Astrocyte (in vitro differentiated cells and primary cell): ENCODE data around the gene GSG1L. TPM values are rescaled to one million over a fixed set of nuclear protein-coding genes. Genes with fewer than 3 reads are reported as not detected.

Experiments
- DNase-seq: peaks from one replicate; pipeline ENCODE4 v3.0.0-alpha.2; 2010; ENCODE audit warnings: low read depth
- FAIRE-seq: peaks from 2 replicates; lab custom pipeline; 2011; peaks lifted over from hg19 to GRCh38; lab: Jason Lieb, UNC
- H2AFZ ChIP-seq: 2 replicates; pipeline ENCODE4 v1.6.0; 2012; ENCODE audit warnings: low read depth, low read length, inconsistent platforms
- H3K27ac ChIP-seq: 2 replicates; pipeline ENCODE4 v1.5.1; 2011; ENCODE audit warnings: low read depth, low read length, inconsistent platforms
- H3K27me3 ChIP-seq: 2 replicates; pipeline ENCODE4 v1.6.0; 2011; ENCODE audit warnings: low read length, inconsistent platforms; ENCODE audit not compliant: insufficient read depth
- H3K36me3 ChIP-seq: 2 replicates; pipeline ENCODE4 v1.5.1; 2011; ENCODE audit warnings: low read length, inconsistent platforms; ENCODE audit not compliant: insufficient read depth
- H3K4me1 ChIP-seq: 2 replicates; pipeline ENCODE4 v1.5.1; 2011; ENCODE audit warnings: low read length, inconsistent platforms; ENCODE audit not compliant: insufficient read depth
- H3K4me2 ChIP-seq: 2 replicates; pipeline ENCODE4 v1.6.0; 2012; ENCODE audit warnings: low read length, inconsistent platforms
- H3K4me3 ChIP-seq: 2 replicates; pipeline ENCODE4 v1.5.1; 2011; ENCODE audit warnings: low read depth, mild to moderate bottlenecking, low read length, inconsistent platforms; ENCODE audit not compliant: insufficient read depth
- H3K79me2 ChIP-seq: 2 replicates; pipeline ENCODE4 v1.6.0; 2012; ENCODE audit warnings: mild to moderate bottlenecking, low read length, inconsistent platforms; ENCODE audit not compliant: insufficient read depth
- H3K9ac ChIP-seq: 2 replicates; pipeline ENCODE4 v1.6.0; 2012; ENCODE audit warnings: mild to moderate bottlenecking, low read length, inconsistent platforms
- H3K9me3 ChIP-seq: 2 replicates; pipeline ENCODE4 v1.5.1; 2012; ENCODE audit warnings: low read depth, mild to moderate bottlenecking, low read length, inconsistent platforms; ENCODE audit not compliant: insufficient read depth
- H4K20me1 ChIP-seq: 2 replicates; pipeline ENCODE4 v1.6.0; 2012; ENCODE audit warnings: low read length, inconsistent platforms; ENCODE audit not compliant: insufficient read depth
- H3K27ac Mint-ChIP-seq: one replicate; pipeline ENCODE4 v1.8.0; 2021; ENCODE audit warnings: mild to moderate bottlenecking, mixed read lengths; ENCODE audit not compliant: unreplicated experiment
- H3K27me3 Mint-ChIP-seq: one replicate; pipeline ENCODE4 v1.8.0; 2021; ENCODE audit warnings: low read depth, mixed read lengths; ENCODE audit not compliant: unreplicated experiment
- H3K36me3 Mint-ChIP-seq: one replicate; pipeline ENCODE4 v1.8.0; 2021; ENCODE audit warnings: low read depth, mixed read lengths; ENCODE audit not compliant: unreplicated experiment
- H3K4me1 Mint-ChIP-seq: one replicate; pipeline ENCODE4 v1.8.0; 2021; ENCODE audit warnings: low read depth, mixed read lengths; ENCODE audit not compliant: unreplicated experiment
- H3K4me3 Mint-ChIP-seq: one replicate; pipeline ENCODE4 v1.8.0; 2021; ENCODE audit warnings: mild to moderate bottlenecking, moderate library complexity, mixed read lengths; ENCODE audit not compliant: unreplicated experiment
- H3K9me3 Mint-ChIP-seq: one replicate; pipeline ENCODE4 v1.8.0; 2021; ENCODE audit warnings: mild to moderate bottlenecking, mixed read lengths; ENCODE audit not compliant: unreplicated experiment
- CTCF ChIP-seq: IDR thresholded peaks from 2 replicates; pipeline ENCODE4 v1.5.1; 2011; ENCODE audit warnings: low read depth, mild to moderate bottlenecking, inconsistent platforms, low read length, moderate library complexity; ENCODE audit not compliant: insufficient read depth
- EZH2 ChIP-seq: IDR thresholded peaks from 2 replicates; pipeline ENCODE4 v1.6.1; 2012; ENCODE audit warnings: mild to moderate bottlenecking, low read length, inconsistent platforms; ENCODE audit not compliant: insufficient read depth
- total RNA-seq: library from RNA; stranded (reverse); gene quantifications from 2 replicates; pipeline ENCODE4 v1.2.1, GENCODE V29; 2021

Gene GSG1L
- total RNA-seq, 1 donor from 2014 or later, result not detected

- DNase-seq (no peak), FAIRE-seq (no peak)
- no peaks in the 10 kb centered on the region for H3K79me2 ChIP-seq
- peaks cover 12% of the 10 kb centered on the region for H3K4me1 Mint-ChIP-seq
- TF ChIP-seq CTCF, result no peak
- no peak for TF ChIP-seq EZH2
- no peaks in the 10 kb centered on the region for H3K27me3 Mint-ChIP-seq
- no peak overlapping the region for H2AFZ ChIP-seq
- no peaks in the 10 kb centered on the region for H4K20me1 ChIP-seq
- peaks cover 32% of the 10 kb centered on the region for H3K4me1 ChIP-seq
- peaks cover 3% of the 10 kb centered on the region for H3K9me3 Mint-ChIP-seq
- no peak overlapping the region for H3K4me3 ChIP-seq
- H3K4me3 Mint-ChIP-seq, result no peak overlapping the region
- H3K36me3 ChIP-seq, result no peaks in the 10 kb centered on the region
- peaks cover 14% of the 10 kb centered on the region for H3K36me3 Mint-ChIP-seq
- no peak overlapping the region for H3K9ac ChIP-seq
- H3K27me3 ChIP-seq, result no peaks in the 10 kb centered on the region
- H3K27ac ChIP-seq, result no peak overlapping the region
- H3K9me3 ChIP-seq, result no peaks in the 10 kb centered on the region
- H3K4me2 ChIP-seq, result no peak overlapping the region
- H3K27ac Mint-ChIP-seq, result no peak overlapping the region
Observed at GRCh38 chr16:27773344-27773743, 290.2 kb downstream of the GSG1L start.

GRCh38 chr16:27772093-27772825 is 291.3 kb downstream of the GSG1L start:
- Histone ChIP-seq H3K36me3 (no peaks in the 10 kb centered on the region), H3K9ac (no peak overlapping the region), H3K4me1 (peaks cover 32% of the 10 kb centered on the region), H3K4me3 (no peak overlapping the region), H4K20me1 (no peaks in the 10 kb centered on the region), H3K9me3 (no peaks in the 10 kb centered on the region), H2AFZ (no peak overlapping the region), H3K79me2 (no peaks in the 10 kb centered on the region), H3K27ac (no peak overlapping the region), H3K27me3 (no peaks in the 10 kb centered on the region), H3K4me2 (no peak overlapping the region)
- Mint-ChIP-seq H3K27me3 (no peaks in the 10 kb centered on the region), H3K4me3 (no peak overlapping the region), H3K9me3 (peaks cover 3% of the 10 kb centered on the region), H3K4me1 (peaks cover 12% of the 10 kb centered on the region), H3K36me3 (peaks cover 12% of the 10 kb centered on the region), H3K27ac (no peak overlapping the region)
- FAIRE-seq, result no peak
- DNase-seq, result no peak
- no peak for TF ChIP-seq EZH2
- TF ChIP-seq CTCF, result no peak
